Common myeloid progenitor, CD34-positive (primary cell): ENCODE results near the gene VAPA.

Experiments used
- CTCF ChIA-PET: fragments of 350-600 bp; sonication (Branson Sonifier 250); formaldehyde crosslinking; loops from one replicate; lab custom pipeline; 2021; ENCODE audit warnings: antibody characterized with exemption; lab: Charles Lee
- POLR2A ChIA-PET: fragments of 350-600 bp; sonication (Branson Sonifier 250); formaldehyde crosslinking; loops from one replicate; lab custom pipeline; 2021; ENCODE audit warnings: antibody characterized with exemption; lab: Charles Lee
- DNase-seq, 3 donors: peaks; one replicate each; pipeline versions ENCODE4 v3.0.0 to v3.0.0-alpha.2; 2013
- H3K27ac ChIP-seq, 2 experiments: 1 replicate in 1 of 2; 2 replicates in 1 of 2; pipeline ENCODE4 v1.7.0; 2013; ENCODE audit warnings: inconsistent platforms in 2 of 2, low read length in 2 of 2, mild to moderate bottlenecking in 2 of 2, low read depth in 1 of 2, moderate library complexity in 1 of 2; ENCODE audit not compliant: severe bottlenecking in 2 of 2, insufficient read depth in 1 of 2, poor library complexity in 1 of 2
- H3K27me3 ChIP-seq, 5 experiments: replicated peaks in 2 of 5; 1 replicate in 3 of 5; 2 replicates in 2 of 5; pipeline versions ENCODE4 v1.6.1 to v1.7.0; 2013; ENCODE audit warnings: low read length in 4 of 5, mild to moderate bottlenecking in 2 of 5, moderate library complexity in 2 of 5, inconsistent platforms in 1 of 5; ENCODE audit not compliant: insufficient read depth in 5 of 5, control insufficient read depth in 4 of 5
- H3K36me3 ChIP-seq, 4 experiments: 1 replicate in 2 of 4; 2 replicates in 2 of 4; pipeline versions ENCODE4 v1.6.1 to v1.7.0; 2013; ENCODE audit warnings: low read length in 3 of 4, control low read depth in 1 of 4, mild to moderate bottlenecking in 1 of 4; ENCODE audit not compliant: control insufficient read depth in 4 of 4, insufficient read depth in 4 of 4
- H3K4me1 ChIP-seq, 4 experiments: 1 replicate in 3 of 4; 2 replicates in 1 of 4; pipeline versions ENCODE4 v1.6.1 to v1.7.1; 2013; ENCODE audit warnings: low read length in 3 of 4, mild to moderate bottlenecking in 3 of 4, control low read depth in 1 of 4, inconsistent platforms in 1 of 4, moderate library complexity in 1 of 4; ENCODE audit not compliant: control insufficient read depth in 4 of 4, insufficient read depth in 4 of 4; ENCODE audit errors: control extremely low read depth in 1 of 4
- H3K4me3 ChIP-seq, 7 experiments: 1 replicate in 4 of 7; 2 replicates in 3 of 7; pipeline versions ENCODE4 v1.5.1 to v1.7.0; 2013; ENCODE audit warnings: mild to moderate bottlenecking in 7 of 7, low read length in 6 of 7, moderate library complexity in 6 of 7, inconsistent platforms in 2 of 7, low read depth in 2 of 7, control low read depth in 1 of 7; ENCODE audit not compliant: insufficient read depth in 4 of 7, control insufficient read depth in 1 of 7; ENCODE audit errors: extremely low read depth in 1 of 7
- H3K9me3 ChIP-seq, 5 experiments: 1 replicate in 4 of 5; 2 replicates in 1 of 5; pipeline versions ENCODE4 v1.6.1 to v1.7.1; 2013; ENCODE audit warnings: low read length in 4 of 5, mild to moderate bottlenecking in 2 of 5, inconsistent platforms in 1 of 5, low read depth in 1 of 5, moderate library complexity in 1 of 5; ENCODE audit not compliant: control insufficient read depth in 4 of 5, insufficient read depth in 2 of 5; ENCODE audit errors: control extremely low read depth in 1 of 5
- WGBS: methylation state at CpG from one replicate; pipeline ENCODE4 v1.1.5; 2013; ENCODE audit not compliant: insufficient coverage; 5-methylcytosine and 5-hydroxymethylcytosine counted together

The VAPA gene

GRCh38 chr18:9988665-9989064 lies 74.8 kb downstream of the VAPA start:
- CTCF ChIA-PET: interaction anchor here (0.9 to 2.7 kb wide), 4 partner anchors 17 to 23 kb away, joined by 3 to 6 read pairs (median 3); no protein-coding TSS in a partner anchor
- DNase-seq: no peak
- Histone ChIP-seq H3K36me3 (no peaks in the 10 kb centered on the region), H3K27me3 (peaks cover 0 to 22% (median 8%) of the 10 kb centered on the region in 5 experiments), H3K4me3 (no peak overlapping the region), H3K4me1 (peaks cover 0 to 11% (median 9%) of the 10 kb centered on the region in 4 experiments), H3K9me3 (no peaks in the 10 kb centered on the region), H3K27ac (no peak overlapping the region)
- 80% methylated on average over 9 of the region's 9 CpGs for WGBS
- POLR2A ChIA-PET: no interaction called here

GRCh38 chr18:9989481-9989880 lies 75.7 kb downstream of the VAPA start:
- Histone ChIP-seq H3K27ac (no peak overlapping the region), H3K36me3 (no peaks in the 10 kb centered on the region), H3K4me3 (no peak overlapping the region), H3K27me3 (peaks cover 0 to 22% (median 8%) of the 10 kb centered on the region in 5 experiments), H3K4me1 (peaks cover 0 to 11% (median 9%) of the 10 kb centered on the region in 4 experiments), H3K9me3 (no peaks in the 10 kb centered on the region)
- peak in 2 of 3 donors; percentile 48 for DNase-seq
- ChIA-PET POLR2A (no interaction called here), CTCF (interaction anchor here (1.6 to 2.7 kb wide), 2 partner anchors 18 to 19 kb away, joined by 3 to 6 read pairs; no protein-coding TSS in a partner anchor)
- 10% methylated on average over 3 of the region's 5 CpGs for WGBS

GRCh38 chr18:9991011-9992000 lies 77.5 kb downstream of the VAPA start:
- DNase-seq: no peak
- WGBS: 88% methylated on average over 26 of the region's 29 CpGs
- H3K4me3 ChIP-seq: no peak overlapping the region
- H3K27ac ChIP-seq: no peak overlapping the region
- CTCF ChIA-PET: interaction anchor here (1.0 kb wide), 1 partner anchor 19 kb away, joined by 4 read pairs; no protein-coding TSS in a partner anchor
- no peaks in the 10 kb centered on the region for H3K36me3 ChIP-seq
- no peaks in the 10 kb centered on the region for H3K9me3 ChIP-seq
- peaks cover 0 to 22% (median 8%) of the 10 kb centered on the region in 5 experiments for H3K27me3 ChIP-seq
- peaks cover 0 to 11% (median 9%) of the 10 kb centered on the region in 4 experiments for H3K4me1 ChIP-seq
- POLR2A ChIA-PET: no interaction called here

GRCh38 chr18:9992300-9992972 lies 78.6 kb downstream of the VAPA start:
- 82% methylated on average over 8 of the region's 9 CpGs for WGBS
- no peak overlapping the region for H3K4me3 ChIP-seq
- CTCF ChIA-PET: interaction anchor here (1.0 kb wide), 1 partner anchor 21 kb away, joined by 4 read pairs; no protein-coding TSS in a partner anchor

GRCh38 chr18:9992973-9993520 lies 79.2 kb downstream of the VAPA start:
- 97% methylated on average over 9 of the region's 11 CpGs for WGBS
- ChIA-PET POLR2A (no interaction called here), CTCF (interaction anchor here (1.0 kb wide), 1 partner anchor 21 kb away, joined by 4 read pairs; no protein-coding TSS in a partner anchor)
- Histone ChIP-seq H3K4me3 (no peak overlapping the region), H3K4me1 (peaks cover 0 to 11% (median 9%) of the 10 kb centered on the region in 4 experiments), H3K27me3 (peaks cover 0 to 22% (median 8%) of the 10 kb centered on the region in 5 experiments), H3K36me3 (no peaks in the 10 kb centered on the region), H3K27ac (no peak overlapping the region), H3K9me3 (peaks cover 0 to 13% (median 12%) of the 10 kb centered on the region in 5 experiments)
- no peak for DNase-seq

More at GRCh38 chr18:9992300-9992972, 78.6 kb downstream of the VAPA start:
- H3K27me3 ChIP-seq: peaks cover 0 to 22% (median 8%) of the 10 kb centered on the region in 5 experiments
- peaks cover 0 to 8% (median 6%) of the 10 kb centered on the region in 5 experiments for H3K9me3 ChIP-seq
- POLR2A ChIA-PET: no interaction called here
- no peak overlapping the region for H3K27ac ChIP-seq
- DNase-seq: no peak
- H3K36me3 ChIP-seq: no peaks in the 10 kb centered on the region
- peaks cover 0 to 11% (median 9%) of the 10 kb centered on the region in 4 experiments for H3K4me1 ChIP-seq

- CTCF ChIA-PET: no interaction called here
These were observed 79.8 kb downstream of the VAPA start for GRCh38 chr18:9993521-9994025.

More at GRCh38 chr18:9993521-9994025, 79.8 kb downstream of the VAPA start:
- peaks cover 0 to 11% (median 9%) of the 10 kb centered on the region in 4 experiments for H3K4me1 ChIP-seq
- H3K9me3 ChIP-seq: peaks cover 0 to 17% (median 13%) of the 10 kb centered on the region in 5 experiments
- POLR2A ChIA-PET: no interaction called here
- H3K27ac ChIP-seq: no peak overlapping the region
- no peaks in the 10 kb centered on the region for H3K36me3 ChIP-seq
- 97% methylated on average over 10 of the region's 14 CpGs for WGBS
- H3K27me3 ChIP-seq: peaks cover 0 to 22% (median 8%) of the 10 kb centered on the region in 5 experiments
- H3K4me3 ChIP-seq: no peak overlapping the region
- no peak for DNase-seq
